Body of pancreas (tissue), 4 donors: Measurements from ENCODE around the gene GTF2H2. TPM values are rescaled to one million over a fixed set of nuclear protein-coding genes. Genes with fewer than 3 reads are reported as not detected.
"Not testable (repeated sequence)": the region's sequence is repeated elsewhere in the genome, so short reads cannot be mapped to it uniquely, and the experiment has no call there.

Experiments
- ATAC-seq: fragments of 150-250 bp; one replicate; pipeline ENCODE4 v1.9.1; 2016
- DNase-seq, 4 donors: peaks; one replicate each; pipeline ENCODE4 v3.0.0-alpha.2; 2019
- H3K27ac ChIP-seq, 4 donors: fragments of 200-600 bp; sonication (generic); 1 replicate in 3 of 4; 2 replicates in 1 of 4; pipeline versions ENCODE4 v1.5.1 to v1.6.1; 2016 to 2019; ENCODE audit warnings: mild to moderate bottlenecking in 1 of 4, mixed read lengths in 1 of 4, moderate library complexity in 1 of 4
- H3K27me3 ChIP-seq, 2 donors: fragments of 200-600 bp; sonication (generic); one replicate each; pipeline ENCODE4 v1.6.0; 2016; ENCODE audit warnings: mild to moderate bottlenecking in 1 of 2
- H3K36me3 ChIP-seq, 2 donors: fragments of 200-600 bp; sonication (generic); replicated peaks in 1 of 2; 2 replicates each; pipeline ENCODE4 v1.5.1; 2016; ENCODE audit warnings: low read depth in 2 of 2; ENCODE audit not compliant: insufficient read depth in 1 of 2
- H3K4me1 ChIP-seq: fragments of 200-600 bp; sonication (generic); one replicate; pipeline ENCODE4 v1.6.0; 2016
- H3K4me3 ChIP-seq, 2 donors: fragments of 200-600 bp; sonication (generic); 1 replicate in 1 of 2; 2 replicates in 1 of 2; pipeline ENCODE4 v1.5.1; 2016 to 2019
- H3K9me3 ChIP-seq, 3 donors: fragments of 200-600 bp; sonication (generic); 1 replicate in 2 of 3; 2 replicates in 1 of 3; pipeline ENCODE4 v1.5.1; 2016
- CTCF ChIP-seq, 7 experiments: fragments of 450-650 bp in 4 of 7; fragments of 200-600 bp in 3 of 7; sonication (generic) in 3 of 7; IDR thresholded peaks; one replicate each; pipeline ENCODE4 v1.5.1; 2016 to 2019; ENCODE audit warnings: antibody characterized with exemption in 7 of 7
- POLR2A ChIP-seq, 3 donors: fragments of 450-650 bp; IDR thresholded peaks; one replicate each; pipeline ENCODE4 v1.6.1; 2016; ENCODE audit warnings: antibody characterized with exemption in 3 of 3, mild to moderate bottlenecking in 2 of 3
- WGBS, 2 donors: methylation state at CpG; one replicate each; pipeline ENCODE4 v1.1.5; 2017; 5-methylcytosine and 5-hydroxymethylcytosine counted together
- intact Hi-C: fragments of 100-400 bp; cut with DNase I; formaldehyde crosslinking; loops from one replicate; pipeline ENCODE4 v1.15.1; 2023
- total RNA-seq, 2 donors: library from RNA; depleted of rRNA; stranded (reverse); fragments of >200 nt; gene quantifications; one replicate each; pipeline ENCODE4 v1.1.0, GENCODE V29; 2016

The GTF2H2 gene
- total RNA-seq, 2 donors from 2014 or later = 17.1 to 21.3 TPM

DNA sequence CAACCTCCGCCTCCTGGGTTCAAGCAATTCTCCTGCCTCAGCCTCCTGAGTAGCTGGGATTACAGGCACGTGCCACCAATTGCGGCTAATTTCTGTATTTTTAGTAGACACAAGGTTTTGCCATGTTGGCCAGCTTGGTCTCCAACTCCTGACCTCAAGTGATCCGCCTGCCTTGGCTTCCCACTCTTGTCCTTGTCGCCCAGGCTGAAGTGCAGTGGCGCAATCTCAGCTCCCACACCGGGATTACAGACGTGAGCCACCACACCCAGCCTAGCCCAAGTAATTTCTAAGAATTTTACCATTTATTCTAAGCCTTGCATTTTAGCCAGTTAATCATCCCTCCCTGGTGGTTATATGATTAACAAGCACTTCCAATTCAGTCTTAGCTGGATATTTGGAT is 53.3 kb downstream of the GTF2H2 start:
- Histone ChIP-seq H3K27me3 (no peaks in the 10 kb centered on the region), H3K4me1 (no peaks in the 10 kb centered on the region), H3K9me3 (no peaks in the 10 kb centered on the region), H3K4me3 (no peak overlapping the region), H3K27ac (no peak overlapping the region), H3K36me3 (no peaks in the 10 kb centered on the region)
- intact Hi-C loops = no loop called here
- WGBS, 2 donors = 81 to 83% methylated on average over 8 of the region's 8 CpGs
- DNase-seq (no peak), ATAC-seq (no peak)
- TF ChIP-seq CTCF (IDR thresholded peaks at IDR 0.05) (no peak), POLR2A (IDR thresholded peaks at IDR 0.05) (no peak)

DNA sequence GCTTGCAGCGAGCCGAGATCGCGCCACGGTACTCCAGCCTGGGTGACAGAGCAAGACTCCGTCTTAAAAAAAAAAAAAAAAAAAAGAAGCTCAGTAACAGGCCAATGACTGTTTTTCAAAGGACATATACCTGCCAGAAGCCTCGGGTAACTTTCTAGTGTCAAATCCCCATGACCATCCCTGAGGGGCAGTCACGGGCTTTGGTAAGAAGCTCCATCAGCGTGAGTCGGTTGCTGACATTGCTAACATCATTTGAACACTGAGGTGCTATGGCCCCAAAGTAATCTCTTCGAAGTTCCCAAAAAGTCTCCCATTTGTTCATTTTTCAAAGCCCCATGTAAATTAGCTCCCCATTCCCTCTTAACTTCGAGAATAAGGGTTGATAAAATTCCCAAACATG is 53.9 kb downstream of the GTF2H2 start:
- no peaks in the 10 kb centered on the region for H3K27me3 ChIP-seq
- no peak for DNase-seq
- no peak overlapping the region for H3K4me3 ChIP-seq
- no peak for ATAC-seq
- intact Hi-C loops = no loop called here
- TF ChIP-seq POLR2A (IDR thresholded peaks at IDR 0.05) (no peak), CTCF (IDR thresholded peaks at IDR 0.05) (no peak)
- 81 to 90% methylated on average over 11 to 12 of the region's 12 CpGs for WGBS, 2 donors
- no peaks in the 10 kb centered on the region for H3K36me3 ChIP-seq
- H3K9me3 ChIP-seq = no peaks in the 10 kb centered on the region
- H3K4me1 ChIP-seq = no peaks in the 10 kb centered on the region
- no peak overlapping the region for H3K27ac ChIP-seq

GRCh38 chr5:71011194-71011792 is 56.2 kb downstream of the GTF2H2 start:
- no peak for ATAC-seq
- Histone ChIP-seq H3K27ac (no peak overlapping the region), H3K4me3 (no peak overlapping the region), H3K4me1 (no peaks in the 10 kb centered on the region), H3K27me3 (no peaks in the 10 kb centered on the region), H3K9me3 (no peaks in the 10 kb centered on the region), H3K36me3 (no peaks in the 10 kb centered on the region)
- WGBS, 2 donors = 75 to 79% methylated on average over 7 to 8 of the region's 8 CpGs
- TF ChIP-seq CTCF (IDR thresholded peaks at IDR 0.05) (no peak), POLR2A (IDR thresholded peaks at IDR 0.05) (no peak)
- no peak for DNase-seq
- intact Hi-C loops = no loop called here

- H3K27ac ChIP-seq, ATAC-seq, H3K36me3 ChIP-seq, intact Hi-C loops, H3K4me1 ChIP-seq, DNase-seq, H3K27me3 ChIP-seq, H3K4me3 ChIP-seq, H3K9me3 ChIP-seq: not testable (repeated sequence)
- WGBS, 2 donors = 57% methylated on average over 2 of the region's 7 CpGs; no CpG with 5 or more reads in 1 of the 2 donors
Measured at GRCh38 chr5:71006983-71007382, 60.5 kb downstream of the GTF2H2 start.

Other genes with a start within 250 kb of the GTF2H2 start
- gene SERF1A, start 167.0 kb downstream of the GTF2H2 start, total RNA-seq = 10 to 100 TPM in 1 of 2 donors, 1 to 10 TPM in 1; 7.3 to 10.1 TPM
- gene SMN1, start 142.6 kb downstream of the GTF2H2 start, total RNA-seq = 10 to 100 TPM; 23.9 to 38.2 TPM
- gene NAIP, start 42.3 kb downstream of the GTF2H2 start, total RNA-seq = 10 to 100 TPM; 19.8 to 27.0 TPM